ENCODE results near the gene CPOX.

DNA sequence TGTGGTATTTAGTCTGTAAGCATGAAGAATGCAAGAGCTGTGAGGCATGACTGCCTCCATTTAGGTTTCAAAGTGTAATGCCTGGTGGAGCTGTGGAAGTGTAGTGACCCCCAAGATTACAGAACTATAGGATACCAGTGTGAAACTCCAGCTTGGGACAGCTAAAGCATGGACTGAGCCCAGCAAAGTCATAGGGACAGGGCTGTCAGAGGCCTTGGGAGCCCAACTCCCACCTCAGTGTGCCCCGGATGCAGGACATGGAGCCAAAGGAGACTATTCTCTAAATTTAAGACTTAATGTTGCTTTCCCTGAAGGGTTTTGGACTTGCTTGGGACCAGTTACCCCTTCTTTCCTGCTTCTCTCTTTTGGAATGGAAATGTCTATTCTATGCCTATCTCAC lies 50.8 kb downstream of the CPOX start:
- no peak for TF ChIP-seq GATA2 (IDR thresholded peaks at IDR 0.05; ENCODE audit: low read depth, low read length)
- TF ChIP-seq GATA3 (IDR thresholded peaks at IDR 0.05; ENCODE audit: low read depth, low read length): no peak

All from SH-SY5Y (cell line).